HG02943 (cell line): Measurements from ENCODE around the gene RPL37A.

Experiments
- ATAC-seq: cut with Tn5 transposase; IDR thresholded peaks from one replicate; pipeline ENCODE4 v1.9.1; 2021; ENCODE audit warnings: mild to moderate bottlenecking, low read depth, moderate library complexity; ENCODE audit not compliant: unreplicated experiment

RPL37A gene

GRCh38 chr2:216498379-216499352, at the start of gene RPL37A:
RPL37A (plus strand) TSS chr2:216498844; CDS start chr2:216498875, 31 bp downstream.
- peak; percentile 95 for ATAC-seq

GRCh38 chr2:216450346-216450745, 48.3 kb upstream of the RPL37A start:
- ATAC-seq: no peak

- no peak for ATAC-seq
Measured at GRCh38 chr2:216450784-216451183, 47.9 kb upstream of the RPL37A start.

GRCh38 chr2:216453955-216454614, 44.6 kb upstream of the RPL37A start:
- ATAC-seq: no peak

- no peak for ATAC-seq
Measured at GRCh38 chr2:216463148-216463547, 35.5 kb upstream of the RPL37A start.

- no peak for ATAC-seq
Measured at GRCh38 chr2:216464104-216464720, 34.4 kb upstream of the RPL37A start.

GRCh38 chr2:216465579-216466195, 33.0 kb upstream of the RPL37A start:
- no peak for ATAC-seq

- ATAC-seq: no peak
Measured at GRCh38 chr2:216467845-216468244, 30.8 kb upstream of the RPL37A start.

GRCh38 chr2:216469661-216470060, 29.0 kb upstream of the RPL37A start:
- no peak for ATAC-seq

- no peak for ATAC-seq
Measured at GRCh38 chr2:216473187-216473586, 25.5 kb upstream of the RPL37A start.

GRCh38 chr2:216474925-216475670, 23.5 kb upstream of the RPL37A start:
- ATAC-seq: peak; percentile 79

- no peak for ATAC-seq
Measured at GRCh38 chr2:216475767-216476166, 22.9 kb upstream of the RPL37A start.

GRCh38 chr2:216477283-216478035, 21.2 kb upstream of the RPL37A start:
- no peak for ATAC-seq

- no peak for ATAC-seq
Measured at GRCh38 chr2:216478151-216478550, 20.5 kb upstream of the RPL37A start.

- ATAC-seq: no peak
Measured at GRCh38 chr2:216478791-216479190, 19.9 kb upstream of the RPL37A start.

GRCh38 chr2:216480221-216480620, 18.4 kb upstream of the RPL37A start:
- no peak for ATAC-seq

GRCh38 chr2:216482640-216483039, 16.0 kb upstream of the RPL37A start:
- no peak for ATAC-seq

GRCh38 chr2:216485237-216485636, 13.4 kb upstream of the RPL37A start:
- no peak for ATAC-seq

- ATAC-seq: no peak
Measured at GRCh38 chr2:216485745-216486144, 12.9 kb upstream of the RPL37A start.
